WTC11 (cell line): ENCODE data around the gene AKAP6. TPM values are rescaled to one million over a fixed set of nuclear protein-coding genes. Genes with fewer than 3 reads are reported as not detected.

Source experiments
- ATAC-seq: fragments of 200-7000 bp; cut with Tn5 transposase; 2 replicates; pipeline ENCODE4 v1.10.0; 2021; ENCODE audit warnings: mild to moderate bottlenecking, moderate library complexity
- CTCF ChIA-PET: fragments of 300-600 bp; sonication (Branson Sonifier 250); formaldehyde crosslinking; loops from one replicate; lab custom pipeline; 2021; ENCODE audit warnings: antibody characterized with exemption; lab: Charles Lee
- POLR2A ChIA-PET: fragments of 350-600 bp; sonication (Branson Sonifier 250); formaldehyde crosslinking; loops from one replicate; lab custom pipeline; 2021; ENCODE audit warnings: antibody characterized with exemption; lab: Charles Lee
- DNase-seq: peaks from one replicate; pipeline ENCODE4 v3.0.0; 2021; ENCODE audit warnings: low spot score
- H3K27ac Mint-ChIP-seq: 2 replicates; pipeline ENCODE4 v1.8.0; 2021; ENCODE audit warnings: mixed read lengths
- H3K27me3 Mint-ChIP-seq: 2 replicates; pipeline ENCODE4 v1.8.0; 2021; ENCODE audit warnings: low read depth, mild to moderate bottlenecking, moderate library complexity, mixed read lengths
- H3K36me3 Mint-ChIP-seq: 2 replicates; pipeline ENCODE4 v1.8.0; 2021; ENCODE audit warnings: mixed read lengths
- H3K4me1 Mint-ChIP-seq: 2 replicates; pipeline ENCODE4 v1.8.0; 2022; ENCODE audit warnings: mixed read lengths
- H3K4me3 Mint-ChIP-seq: 2 replicates; pipeline ENCODE4 v1.8.0; 2021; ENCODE audit warnings: mild to moderate bottlenecking, moderate library complexity, mixed read lengths
- H3K9me3 Mint-ChIP-seq: 2 replicates; pipeline ENCODE4 v1.8.0; 2021; ENCODE audit warnings: mixed read lengths
- ATF2 ChIP-seq: sonication (generic); formaldehyde crosslinking; IDR thresholded peaks from 2 replicates; pipeline ENCODE4 v1.8.1; 2022; ENCODE audit warnings: low read depth, missing genetic modification reagents, borderline replicate concordance
- ETV6 ChIP-seq: sonication (generic); formaldehyde crosslinking; IDR thresholded peaks from 2 replicates; pipeline ENCODE4 v1.8.1; 2022; ENCODE audit warnings: mild to moderate bottlenecking, missing genetic modification reagents
- GABPB1 ChIP-seq: sonication (generic); formaldehyde crosslinking; IDR thresholded peaks from 2 replicates; pipeline ENCODE4 v1.8.1; 2023; ENCODE audit warnings: mild to moderate bottlenecking, missing genetic modification reagents
- IRF2 ChIP-seq: sonication (generic); formaldehyde crosslinking; IDR thresholded peaks from 2 replicates; pipeline ENCODE4 v1.8.0; 2022; ENCODE audit warnings: low read depth, missing genetic modification reagents, borderline replicate concordance
- JUN ChIP-seq: sonication (generic); formaldehyde crosslinking; IDR thresholded peaks from 2 replicates; pipeline ENCODE4 v1.8.0; 2023; ENCODE audit warnings: mild to moderate bottlenecking, missing genetic modification reagents
- NR3C1 ChIP-seq: sonication (generic); formaldehyde crosslinking; conservative IDR thresholded peaks from 2 replicates; pipeline ENCODE4 v1.8.1; 2023; ENCODE audit warnings: low read depth, mild to moderate bottlenecking, missing genetic modification reagents
- RORB ChIP-seq: fragments of 250-450 bp; sonication (Bioruptor Pico); IDR thresholded peaks from 2 replicates; pipeline ENCODE4 v1.9.0; 2021; ENCODE audit warnings: mild to moderate bottlenecking
- TCF7 ChIP-seq: sonication (generic); formaldehyde crosslinking; IDR thresholded peaks from 2 replicates; pipeline ENCODE4 v1.8.0; 2022; ENCODE audit warnings: mild to moderate bottlenecking, low read depth, missing genetic modification reagents, moderate library complexity
- ZBTB21 ChIP-seq: sonication (generic); formaldehyde crosslinking; IDR thresholded peaks from 2 replicates; pipeline ENCODE4 v1.8.1; 2023; ENCODE audit warnings: mild to moderate bottlenecking, missing genetic modification reagents, borderline replicate concordance
- ZMAT4 ChIP-seq: fragments of 250-450 bp; sonication (Bioruptor Pico); IDR thresholded peaks from 2 replicates; pipeline ENCODE4 v1.9.0; 2021; ENCODE audit warnings: mild to moderate bottlenecking
- ZNF317 ChIP-seq: sonication (generic); formaldehyde crosslinking; IDR thresholded peaks from 2 replicates; pipeline ENCODE4 v1.8.1; 2023; ENCODE audit warnings: low read depth, mild to moderate bottlenecking, moderate library complexity, missing genetic modification reagents, borderline replicate concordance
- total RNA-seq: library from RNA; stranded (reverse); gene quantifications from 3 replicates; pipeline ENCODE4 v1.2.3, GENCODE V29; 2021
- TF ChIP-seq, protein P1 (sequence below): sonication (generic); formaldehyde crosslinking; conservative IDR thresholded peaks from 2 replicates; pipeline ENCODE4 v1.8.1; 2023; ENCODE audit warnings: mild to moderate bottlenecking, low read depth, missing genetic modification reagents, moderate library complexity
- TF ChIP-seq, protein P2 (sequence below): sonication (generic); formaldehyde crosslinking; IDR thresholded peaks from 2 replicates; pipeline ENCODE4 v1.8.1; 2022; ENCODE audit warnings: missing genetic modification reagents, borderline replicate concordance

AKAP6 gene
- total RNA-seq, 1 experiment from 2014 or later, result 0.63 TPM

DNA sequence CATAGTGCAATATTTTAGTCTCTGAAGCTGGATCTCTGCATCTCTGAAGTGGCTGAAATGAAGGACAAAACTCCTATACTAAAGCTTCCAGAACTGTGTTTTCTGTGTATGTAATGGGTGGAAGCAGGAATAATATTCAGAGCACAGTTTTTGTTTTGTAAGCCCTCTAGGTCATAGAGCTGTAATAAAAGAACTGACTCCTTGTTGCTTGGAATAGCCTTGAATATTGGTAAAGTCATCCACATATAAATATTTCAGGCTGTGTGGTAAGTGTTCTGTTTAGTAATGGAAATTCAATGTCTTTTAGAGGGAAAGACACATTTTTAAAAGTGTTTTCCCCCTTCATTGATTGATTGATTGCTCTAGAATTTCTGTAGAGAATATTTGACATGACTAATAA, 18.2 kb upstream of the AKAP6 start (continued):
- TF ChIP-seq ZBTB21 (CRISPR knock-in tag) (no peak), ZNF317 (no peak), NR3C1 (CRISPR knock-in tag) (no peak), TCF7 (CRISPR knock-in tag) (no peak)

DNA sequence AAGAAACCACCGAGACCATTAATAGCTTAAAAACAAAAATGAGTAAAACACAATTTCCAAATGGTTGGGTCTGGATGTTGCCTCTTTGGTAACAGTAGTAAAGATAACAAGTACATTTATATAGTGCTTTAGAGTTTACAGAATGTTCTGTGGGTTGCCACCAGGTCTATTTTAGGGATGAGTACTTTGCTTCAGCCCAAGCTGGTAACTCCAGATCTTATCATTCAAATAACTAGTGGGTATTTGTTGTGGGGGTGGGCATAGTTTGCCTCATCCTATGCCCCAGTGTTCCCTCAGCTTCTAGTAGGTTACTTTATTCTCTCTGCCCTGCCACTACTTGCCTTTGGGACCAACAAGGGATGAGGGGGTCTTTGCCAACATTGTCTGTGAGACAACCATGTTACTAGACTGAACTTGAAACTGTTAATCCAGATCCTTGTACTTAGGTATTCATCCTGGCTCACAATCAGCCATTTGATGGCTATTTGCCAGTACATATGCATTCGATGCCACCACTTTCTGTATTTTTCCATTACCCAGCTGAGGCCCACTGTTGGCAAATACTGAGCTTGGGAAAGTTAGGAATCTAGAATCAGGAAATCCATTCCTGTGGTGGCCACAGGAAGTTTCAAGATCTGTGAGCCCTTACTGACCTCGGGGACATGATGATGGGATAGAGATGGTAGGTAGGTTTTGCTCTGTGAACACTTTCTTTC, 17.6 kb upstream of the AKAP6 start:
- H3K4me1 Mint-ChIP-seq, result 0 out of 2 replicates have a peak, but pooled peaks cover 5% of the 10 kb centered on the region
- TF ChIP-seq RORB (CRISPR knock-in tag) (no peak), ATF2 (CRISPR knock-in tag) (no peak), JUN (CRISPR knock-in tag) (no peak), ZMAT4 (CRISPR knock-in tag) (no peak), IRF2 (CRISPR knock-in tag) (no peak), GABPB1 (CRISPR knock-in tag) (no peak)
- TF ChIP-seq, protein P1, sequence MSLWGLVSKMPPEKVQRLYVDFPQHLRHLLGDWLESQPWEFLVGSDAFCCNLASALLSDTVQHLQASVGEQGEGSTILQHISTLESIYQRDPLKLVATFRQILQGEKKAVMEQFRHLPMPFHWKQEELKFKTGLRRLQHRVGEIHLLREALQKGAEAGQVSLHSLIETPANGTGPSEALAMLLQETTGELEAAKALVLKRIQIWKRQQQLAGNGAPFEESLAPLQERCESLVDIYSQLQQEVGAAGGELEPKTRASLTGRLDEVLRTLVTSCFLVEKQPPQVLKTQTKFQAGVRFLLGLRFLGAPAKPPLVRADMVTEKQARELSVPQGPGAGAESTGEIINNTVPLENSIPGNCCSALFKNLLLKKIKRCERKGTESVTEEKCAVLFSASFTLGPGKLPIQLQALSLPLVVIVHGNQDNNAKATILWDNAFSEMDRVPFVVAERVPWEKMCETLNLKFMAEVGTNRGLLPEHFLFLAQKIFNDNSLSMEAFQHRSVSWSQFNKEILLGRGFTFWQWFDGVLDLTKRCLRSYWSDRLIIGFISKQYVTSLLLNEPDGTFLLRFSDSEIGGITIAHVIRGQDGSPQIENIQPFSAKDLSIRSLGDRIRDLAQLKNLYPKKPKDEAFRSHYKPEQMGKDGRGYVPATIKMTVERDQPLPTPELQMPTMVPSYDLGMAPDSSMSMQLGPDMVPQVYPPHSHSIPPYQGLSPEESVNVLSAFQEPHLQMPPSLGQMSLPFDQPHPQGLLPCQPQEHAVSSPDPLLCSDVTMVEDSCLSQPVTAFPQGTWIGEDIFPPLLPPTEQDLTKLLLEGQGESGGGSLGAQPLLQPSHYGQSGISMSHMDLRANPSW (CRISPR knock-in tag), result no peak
- H3K27ac Mint-ChIP-seq, result no peak overlapping the region
- H3K27me3 Mint-ChIP-seq, result no peaks in the 10 kb centered on the region
- no peak for DNase-seq
- H3K4me3 Mint-ChIP-seq, result no peak overlapping the region
- ATAC-seq, result no peak
- CTCF ChIA-PET, result no interaction called here
- POLR2A ChIA-PET, result no interaction called here
- H3K36me3 Mint-ChIP-seq, result no peaks in the 10 kb centered on the region
- peaks cover 3% of the 10 kb centered on the region; the same call in 1 of the 2 replicates for H3K9me3 Mint-ChIP-seq

DNA sequence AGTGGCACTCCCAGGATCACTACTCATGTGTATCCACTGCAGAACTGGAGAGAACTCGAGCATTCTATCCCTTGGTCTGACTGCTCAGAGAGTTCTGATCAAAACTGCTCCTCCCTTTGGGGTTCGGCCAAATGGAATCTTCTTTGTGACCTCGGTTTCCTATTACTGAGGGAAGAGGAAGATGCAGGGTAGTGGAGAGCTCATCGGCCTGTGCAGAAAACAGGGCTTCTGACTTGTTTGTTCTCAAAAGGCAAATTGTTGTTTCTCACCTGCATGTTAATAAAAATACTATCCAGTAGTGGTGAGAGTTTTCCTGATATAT, 17.1 kb upstream of the AKAP6 start:
- H3K4me1 Mint-ChIP-seq, result 0 out of 2 replicates have a peak, but pooled peaks cover 5% of the 10 kb centered on the region
- TF ChIP-seq, protein P2, sequence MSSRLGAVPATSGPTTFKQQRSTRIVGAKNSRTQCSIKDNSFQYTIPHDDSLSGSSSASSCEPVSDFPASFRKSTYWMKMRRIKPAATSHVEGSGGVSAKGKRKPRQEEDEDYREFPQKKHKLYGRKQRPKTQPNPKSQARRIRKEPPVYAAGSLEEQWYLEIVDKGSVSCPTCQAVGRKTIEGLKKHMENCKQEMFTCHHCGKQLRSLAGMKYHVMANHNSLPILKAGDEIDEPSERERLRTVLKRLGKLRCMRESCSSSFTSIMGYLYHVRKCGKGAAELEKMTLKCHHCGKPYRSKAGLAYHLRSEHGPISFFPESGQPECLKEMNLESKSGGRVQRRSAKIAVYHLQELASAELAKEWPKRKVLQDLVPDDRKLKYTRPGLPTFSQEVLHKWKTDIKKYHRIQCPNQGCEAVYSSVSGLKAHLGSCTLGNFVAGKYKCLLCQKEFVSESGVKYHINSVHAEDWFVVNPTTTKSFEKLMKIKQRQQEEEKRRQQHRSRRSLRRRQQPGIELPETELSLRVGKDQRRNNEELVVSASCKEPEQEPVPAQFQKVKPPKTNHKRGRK, result no peak
- no peak for TF ChIP-seq ETV6
- H3K9me3 Mint-ChIP-seq, result peaks cover 3% of the 10 kb centered on the region; the same call in 1 of the 2 replicates
- ChIA-PET POLR2A (no interaction called here), CTCF (no interaction called here)
- no peak overlapping the region for H3K4me3 Mint-ChIP-seq
- no peaks in the 10 kb centered on the region for H3K27me3 Mint-ChIP-seq
- no peak overlapping the region for H3K27ac Mint-ChIP-seq
- H3K36me3 Mint-ChIP-seq, result no peaks in the 10 kb centered on the region
- DNase-seq (no peak), ATAC-seq (no peak)

GRCh38 chr14:32313844-32314376, 15.2 kb upstream of the AKAP6 start:
- H3K4me1 Mint-ChIP-seq, result 0 out of 2 replicates have a peak, but pooled peaks cover 11% of the 10 kb centered on the region
- no peak for TF ChIP-seq ATF2 (CRISPR knock-in tag)
- no peaks in the 10 kb centered on the region for H3K36me3 Mint-ChIP-seq
- DNase-seq (no peak), ATAC-seq (no peak)
- H3K27me3 Mint-ChIP-seq, result no peaks in the 10 kb centered on the region
- CTCF ChIA-PET, result no interaction called here
- POLR2A ChIA-PET, result no interaction called here
- no peak overlapping the region for H3K4me3 Mint-ChIP-seq
- peaks cover 3% of the 10 kb centered on the region; the same call in 1 of the 2 replicates for H3K9me3 Mint-ChIP-seq
- no peak overlapping the region for H3K27ac Mint-ChIP-seq
